Measurements from ENCODE around the gene LRP2.

The LRP2 gene

DNA sequence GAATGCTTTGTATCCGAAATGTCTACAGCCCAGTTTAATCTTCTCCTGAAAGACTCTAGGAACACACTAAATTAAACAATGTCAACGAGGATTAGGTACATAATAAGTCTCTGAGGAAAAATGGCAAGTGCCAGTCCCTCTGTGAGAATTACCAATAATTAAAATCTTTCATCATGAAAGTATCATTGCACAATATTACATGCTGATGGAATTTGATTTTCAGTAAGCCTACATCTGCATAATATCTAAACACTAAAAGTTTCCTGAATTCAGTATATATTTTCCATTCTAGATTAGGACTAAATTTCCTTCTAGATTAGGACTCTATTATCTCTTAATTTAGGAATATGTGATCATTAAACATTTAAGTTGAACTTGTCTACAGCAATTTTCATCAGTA, 132.1 kb downstream of the LRP2 start:
- TF ChIP-seq, protein P1, sequence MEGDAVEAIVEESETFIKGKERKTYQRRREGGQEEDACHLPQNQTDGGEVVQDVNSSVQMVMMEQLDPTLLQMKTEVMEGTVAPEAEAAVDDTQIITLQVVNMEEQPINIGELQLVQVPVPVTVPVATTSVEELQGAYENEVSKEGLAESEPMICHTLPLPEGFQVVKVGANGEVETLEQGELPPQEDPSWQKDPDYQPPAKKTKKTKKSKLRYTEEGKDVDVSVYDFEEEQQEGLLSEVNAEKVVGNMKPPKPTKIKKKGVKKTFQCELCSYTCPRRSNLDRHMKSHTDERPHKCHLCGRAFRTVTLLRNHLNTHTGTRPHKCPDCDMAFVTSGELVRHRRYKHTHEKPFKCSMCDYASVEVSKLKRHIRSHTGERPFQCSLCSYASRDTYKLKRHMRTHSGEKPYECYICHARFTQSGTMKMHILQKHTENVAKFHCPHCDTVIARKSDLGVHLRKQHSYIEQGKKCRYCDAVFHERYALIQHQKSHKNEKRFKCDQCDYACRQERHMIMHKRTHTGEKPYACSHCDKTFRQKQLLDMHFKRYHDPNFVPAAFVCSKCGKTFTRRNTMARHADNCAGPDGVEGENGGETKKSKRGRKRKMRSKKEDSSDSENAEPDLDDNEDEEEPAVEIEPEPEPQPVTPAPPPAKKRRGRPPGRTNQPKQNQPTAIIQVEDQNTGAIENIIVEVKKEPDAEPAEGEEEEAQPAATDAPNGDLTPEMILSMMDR (IDR thresholded peaks at IDR 0.05; ENCODE audit: low read depth, low read length): no peak
- DNase-seq (ENCODE audit: extremely low read depth, low read depth): no peak

DNA sequence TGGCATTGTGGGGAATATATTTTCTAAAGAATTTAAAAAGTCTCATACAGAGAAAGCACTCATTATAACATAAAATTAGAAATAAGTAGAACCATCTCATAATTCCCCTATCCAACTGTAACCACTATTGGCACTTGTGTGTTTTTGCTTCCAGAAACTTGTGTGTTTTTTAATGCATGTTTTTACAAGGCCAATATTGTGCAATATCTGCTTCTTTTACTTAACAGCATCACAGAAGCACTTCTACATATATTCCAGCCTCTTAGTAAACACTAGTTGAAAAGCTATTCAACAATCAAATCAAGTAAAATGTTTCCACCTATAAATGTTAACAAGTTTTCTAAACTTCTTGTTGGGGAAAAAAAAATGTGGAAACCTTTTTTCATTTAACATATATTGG, 132.7 kb downstream of the LRP2 start:
- DNase-seq (ENCODE audit: extremely low read depth, low read depth): no peak
- TF ChIP-seq, protein P1 (IDR thresholded peaks at IDR 0.05; ENCODE audit: low read depth, low read length): no peak

DNA sequence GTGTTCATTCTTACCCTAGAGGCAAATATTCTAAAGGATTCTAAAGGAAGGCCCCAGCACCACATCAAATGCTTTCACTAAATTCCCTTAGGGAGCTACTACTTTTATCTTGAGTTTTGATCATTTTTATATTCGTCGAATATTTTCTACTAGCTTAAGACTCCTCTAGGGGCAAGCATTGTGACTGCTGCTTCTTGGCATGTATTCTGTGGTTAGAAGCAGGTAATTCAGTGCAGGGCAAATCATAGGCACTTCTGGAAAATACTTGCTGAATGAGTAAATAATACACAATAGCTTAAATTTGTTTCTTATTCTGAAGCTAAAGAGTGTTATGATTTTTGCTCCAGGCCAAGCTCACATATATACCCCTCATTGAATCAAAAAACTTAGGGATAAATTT, 136.4 kb downstream of the LRP2 start:
- no peak for DNase-seq (ENCODE audit: extremely low read depth, low read depth)
- TF ChIP-seq, protein P1 (IDR thresholded peaks at IDR 0.05; ENCODE audit: low read depth, low read length): no peak

DNA sequence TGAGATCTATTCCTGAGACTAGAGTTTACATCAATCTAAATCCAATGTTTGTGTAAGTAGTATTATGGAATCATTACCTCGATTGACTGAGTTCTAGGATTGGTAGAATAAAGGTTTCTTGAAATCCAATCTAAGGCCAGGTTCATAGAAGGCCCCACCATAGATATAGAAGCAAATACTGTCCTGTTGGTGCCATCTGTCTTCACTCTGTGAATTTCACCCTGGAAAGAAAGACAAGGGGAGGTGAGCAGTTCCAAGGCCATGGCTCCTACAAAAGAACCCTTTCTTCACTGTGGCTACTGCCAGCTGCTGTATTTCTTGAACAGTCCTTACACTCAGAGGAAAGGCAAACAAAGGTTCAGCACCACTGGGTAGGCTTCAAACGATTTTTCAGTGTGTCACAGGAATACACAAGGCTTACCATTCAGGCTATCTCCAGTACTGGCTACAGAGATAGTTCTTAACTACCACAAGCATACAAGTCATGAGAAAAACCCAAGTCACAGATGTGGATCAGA, 137.0 kb downstream of the LRP2 start:
- DNase-seq (ENCODE audit: extremely low read depth, low read depth): no peak
- TF ChIP-seq, protein P1 (IDR thresholded peaks at IDR 0.05; ENCODE audit: low read depth, low read length): no peak

DNA sequence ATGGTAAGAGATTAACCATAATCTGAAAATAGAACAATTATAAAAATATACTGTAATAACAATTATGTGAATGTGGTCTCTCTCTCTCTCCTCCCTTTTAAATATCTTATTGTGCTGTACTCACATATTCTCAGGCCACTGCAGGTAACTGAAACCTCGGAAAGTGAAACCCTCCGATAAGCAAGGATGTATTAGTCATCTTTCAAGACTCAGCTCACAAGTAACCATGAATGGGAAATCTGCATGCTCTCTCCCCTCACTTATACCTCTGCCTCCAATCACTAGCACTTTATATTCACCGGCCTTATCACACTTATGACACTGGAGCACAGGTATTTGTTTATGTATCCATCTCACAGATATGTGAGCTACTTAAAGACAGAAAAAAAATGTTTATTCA, 139.7 kb downstream of the LRP2 start:
- TF ChIP-seq, protein P1 (IDR thresholded peaks at IDR 0.05; ENCODE audit: low read depth, low read length): no peak
- DNase-seq (ENCODE audit: extremely low read depth, low read depth): no peak

DNA sequence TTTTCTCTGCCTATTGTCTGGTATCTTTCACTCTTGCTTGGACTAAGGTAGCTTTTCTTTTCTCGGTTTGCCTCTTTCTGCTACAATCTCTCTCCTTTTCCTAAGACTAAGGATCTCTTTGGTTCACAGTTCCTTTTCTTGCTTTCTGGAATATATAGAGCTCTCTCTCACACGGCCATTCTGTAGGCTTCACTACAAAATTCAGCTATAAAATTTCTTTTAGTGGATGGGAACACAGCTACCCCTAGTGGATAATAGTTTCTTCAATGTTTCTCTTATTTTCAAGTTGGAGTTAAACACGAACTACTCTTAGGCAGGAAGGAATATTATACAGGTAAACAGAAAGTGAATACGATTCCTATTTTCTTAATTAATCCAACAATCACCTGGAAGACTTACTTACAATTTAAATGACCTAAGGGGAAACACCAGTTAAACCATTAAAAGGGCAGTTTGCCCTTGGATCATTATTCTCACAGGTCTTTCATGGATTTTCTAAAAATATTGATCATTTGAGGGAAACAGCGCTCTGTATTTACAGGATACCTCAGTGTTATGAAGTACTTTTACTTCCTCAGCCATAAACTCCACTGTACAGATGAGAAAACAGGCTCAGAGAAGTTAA, 140.5 kb downstream of the LRP2 start:
- no peak for DNase-seq (ENCODE audit: extremely low read depth, low read depth)
- TF ChIP-seq, protein P1 (IDR thresholded peaks at IDR 0.05; ENCODE audit: low read depth, low read length): no peak; the same call in 1 of the 2 replicates

DNA sequence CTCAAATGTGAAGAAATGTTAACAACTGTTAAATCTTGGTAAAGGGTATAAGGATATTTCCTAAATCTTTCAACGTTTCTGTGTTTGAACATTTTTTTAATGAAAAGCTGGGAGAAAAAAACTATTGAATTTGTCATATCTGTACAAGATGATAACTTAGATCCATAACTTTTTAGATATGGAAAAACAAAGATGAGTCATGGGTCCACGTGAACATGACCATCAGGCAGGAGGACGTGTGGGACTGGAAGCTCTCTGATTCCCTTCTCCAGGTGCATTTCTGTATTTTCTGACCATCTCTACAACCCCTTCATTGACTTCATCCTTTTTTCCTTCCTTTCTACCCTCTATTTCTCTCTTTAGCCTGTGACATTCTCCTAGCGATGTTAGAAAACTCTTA, 151.4 kb downstream of the LRP2 start:
- TF ChIP-seq, protein P1 (IDR thresholded peaks at IDR 0.05; ENCODE audit: low read depth, low read length): no peak
- no peak for DNase-seq (ENCODE audit: extremely low read depth, low read depth)
